HG03521 (cell line): ENCODE data around the gene SSBP1.
"Not testable (repeated sequence)": the region's sequence is repeated elsewhere in the genome, so short reads cannot be mapped to it uniquely, and the experiment has no call there.

Source experiments
- ATAC-seq: cut with Tn5 transposase; IDR thresholded peaks from one replicate; pipeline ENCODE4 v1.9.1; 2021; ENCODE audit warnings: mild to moderate bottlenecking, moderate library complexity; ENCODE audit not compliant: unreplicated experiment

SSBP1 gene

GRCh38 chr7:141763797-141764196 is 25.6 kb downstream of the SSBP1 start, which contains the start of gene TAS2R3:
TAS2R3 (plus strand) TSS chr7:141764097; CDS start chr7:141764159, 62 bp downstream.
- ATAC-seq, result no peak

DNA sequence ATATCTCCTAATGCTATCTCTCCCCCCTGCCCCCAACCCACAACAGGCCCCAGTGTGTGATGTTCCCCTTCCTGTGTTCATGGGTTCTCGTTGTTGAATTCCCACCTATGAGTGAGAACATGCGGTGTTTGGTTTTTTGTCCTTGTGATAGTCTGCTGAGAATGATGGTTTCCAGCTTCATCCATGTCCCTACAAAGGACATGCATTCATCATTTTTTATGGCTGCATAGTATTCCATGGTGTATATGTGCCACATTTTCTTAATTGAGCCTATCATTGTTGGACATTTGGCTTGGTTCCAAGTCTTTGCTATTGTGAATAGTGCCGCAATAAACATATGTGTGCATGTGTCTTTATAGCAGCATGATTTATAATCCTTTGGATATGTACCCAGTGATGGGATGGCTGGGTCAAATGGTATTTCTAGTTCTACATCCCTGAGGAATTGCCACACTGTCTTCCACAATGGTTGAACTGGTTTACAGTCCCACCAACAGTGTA is 32.0 kb downstream of the SSBP1 start:
- not testable (repeated sequence) for ATAC-seq

- no peak for ATAC-seq
Measured at GRCh38 chr7:141776374-141776773, 38.2 kb downstream of the SSBP1 start, which contains the start of gene TAS2R4. TAS2R4 (plus strand) TSS chr7:141776674; CDS start chr7:141778489, 1,815 bp downstream.

- ATAC-seq, result no peak
Measured at GRCh38 chr7:141785706-141786552, 47.8 kb downstream of the SSBP1 start.

DNA sequence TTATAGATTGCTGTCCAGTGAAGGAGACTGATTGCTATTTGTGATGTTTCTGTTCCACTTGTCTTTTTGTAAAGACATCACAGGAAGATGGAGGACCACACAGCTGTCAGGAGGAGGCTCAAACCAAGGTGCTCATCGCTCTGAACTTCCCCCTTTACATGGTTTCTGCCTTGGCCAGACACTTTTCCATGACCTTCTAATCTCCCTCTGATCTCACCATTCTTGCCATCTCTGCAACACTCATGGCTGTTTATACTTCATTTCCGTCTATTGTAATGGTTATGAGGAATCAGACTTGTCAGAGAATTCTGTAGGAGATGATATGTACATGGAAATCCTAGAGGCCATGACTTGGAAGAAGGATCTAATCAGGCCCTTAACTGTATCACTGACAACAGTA is 50.1 kb downstream of the SSBP1 start:
- no peak for ATAC-seq

GRCh38 chr7:141789917-141790316 is 51.8 kb downstream of the SSBP1 start, which contains the start of gene TAS2R5:
TAS2R5 (plus strand) TSS chr7:141790217; CDS start chr7:141790362, 145 bp downstream.
- ATAC-seq, result no peak

- no peak for ATAC-seq
Measured at GRCh38 chr7:141792526-141792925, 54.4 kb downstream of the SSBP1 start.
